ENCODE results near the gene LARGE2. TPM values are rescaled to one million over a fixed set of nuclear protein-coding genes. Genes with fewer than 3 reads are reported as not detected.
"Not testable (repeated sequence)": the region's sequence is repeated elsewhere in the genome, so short reads cannot be mapped to it uniquely, and the experiment has no call there.

LARGE2 gene
- total RNA-seq, 1 donor from 2014 or later = 0.40 TPM

GRCh38 chr11:45895553-45896259 lies 26.8 kb upstream of the LARGE2 start:
- DNase-seq (ENCODE audit: low read depth) = no peak

GRCh38 chr11:45896422-45896984 lies 26.0 kb upstream of the LARGE2 start:
- DNase-seq (ENCODE audit: low read depth) = no peak

DNA sequence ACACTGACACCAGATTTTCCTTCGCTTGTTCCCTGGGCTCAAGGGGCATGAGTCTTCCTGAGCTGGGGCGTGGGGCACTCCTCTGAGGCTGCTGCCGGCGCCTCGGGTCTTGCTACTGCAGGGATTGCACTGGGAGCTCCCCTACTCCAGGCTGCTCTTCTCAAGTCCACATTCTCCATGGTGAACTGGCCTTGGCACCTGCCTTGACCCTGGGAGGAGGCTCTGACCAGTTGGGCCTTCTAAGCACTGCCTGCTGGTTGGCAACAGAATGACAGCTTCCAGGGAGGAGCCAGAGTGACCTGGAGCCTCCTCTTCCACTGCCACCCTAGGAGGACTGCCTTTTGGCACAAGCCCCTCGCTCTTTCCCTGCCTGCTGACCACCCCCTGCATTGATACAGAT lies 24.9 kb upstream of the LARGE2 start:
- DNase-seq (ENCODE audit: low read depth) = no peak

DNA sequence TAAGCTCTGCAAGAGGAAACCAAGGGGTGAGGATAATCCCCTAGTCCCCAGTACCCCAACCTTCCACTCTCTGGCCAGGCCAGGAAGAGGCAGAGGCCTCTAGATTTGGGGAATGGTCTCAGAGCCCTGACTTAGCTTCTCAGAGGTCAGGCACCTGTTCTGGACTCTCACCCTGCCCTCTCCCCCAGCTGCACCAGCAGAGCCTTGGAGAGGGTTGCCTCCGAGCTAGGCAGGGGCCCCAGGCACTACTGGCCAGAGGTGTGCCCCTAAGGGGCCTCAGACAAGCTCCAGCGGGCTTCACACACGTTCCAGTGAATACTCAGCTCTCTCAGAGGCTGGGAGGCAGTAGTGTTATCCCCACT lies 23.4 kb upstream of the LARGE2 start:
- DNase-seq (ENCODE audit: low read depth) = no peak

DNA sequence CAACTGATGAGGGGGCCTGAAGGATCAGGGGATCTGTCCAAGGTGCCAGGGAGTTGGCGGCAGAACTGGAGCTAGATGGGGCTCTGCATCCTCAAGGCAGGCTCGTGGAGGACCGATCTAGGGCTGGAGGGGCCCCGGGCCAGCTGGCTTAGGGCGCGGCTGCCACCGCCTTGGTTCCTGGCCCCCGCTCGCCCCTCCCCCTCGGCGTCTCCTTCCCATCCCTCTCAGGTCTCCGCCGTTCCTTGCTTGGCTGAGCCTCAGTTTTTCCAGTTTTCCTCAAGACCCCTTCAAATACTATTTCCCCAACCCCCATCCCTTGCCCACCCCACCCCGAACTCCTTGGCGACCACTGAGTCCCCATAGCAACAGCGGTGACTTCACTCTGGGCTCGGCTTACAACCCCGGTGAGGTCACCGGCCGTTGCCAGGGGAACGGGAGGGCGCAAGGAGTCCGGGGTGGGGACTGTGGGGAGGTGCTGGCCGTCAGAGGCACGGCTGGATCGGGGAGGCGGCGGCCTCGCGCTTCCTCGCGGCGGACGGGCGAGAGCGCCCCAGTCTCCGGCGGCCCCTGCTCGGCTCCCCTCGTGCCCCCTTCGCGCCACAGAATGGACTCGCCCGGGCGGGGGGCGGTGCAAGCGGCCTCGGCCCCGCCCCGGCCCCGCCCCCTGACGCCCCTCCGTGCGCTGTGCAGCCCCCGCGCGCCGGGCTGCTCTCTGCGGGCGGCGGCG lies 22.8 kb upstream of the LARGE2 start:
- DNase-seq (ENCODE audit: low read depth) = peak; percentile 54

DNA sequence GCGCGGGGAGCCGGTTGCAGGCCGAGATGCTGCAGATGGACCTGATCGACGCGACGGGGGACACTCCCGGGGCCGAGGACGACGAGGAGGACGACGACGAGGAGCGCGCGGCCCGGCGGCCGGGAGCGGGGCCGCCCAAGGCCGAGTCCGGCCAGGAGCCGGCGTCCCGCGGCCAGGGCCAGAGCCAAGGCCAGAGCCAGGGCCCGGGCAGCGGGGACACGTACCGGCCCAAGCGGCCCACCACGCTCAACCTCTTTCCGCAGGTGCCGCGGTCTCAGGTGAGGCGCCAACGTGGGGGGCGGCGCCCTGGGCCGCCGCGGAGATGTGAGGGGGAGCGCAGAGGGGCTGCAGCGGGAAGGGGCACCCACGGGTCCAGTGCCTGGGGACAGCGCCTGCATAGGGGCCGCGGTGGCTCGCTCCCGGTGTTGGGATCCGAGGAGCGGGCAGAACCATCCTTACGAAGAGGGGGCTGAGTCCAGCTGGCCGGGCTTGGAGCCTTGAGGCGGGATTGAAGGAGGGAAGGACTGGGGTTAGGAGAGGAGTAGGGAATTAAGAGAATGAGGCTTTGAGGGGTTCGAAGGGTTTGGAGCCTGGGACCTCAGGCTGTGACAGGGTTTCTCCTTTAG lies 22.2 kb upstream of the LARGE2 start:
- not testable (repeated sequence) for DNase-seq (ENCODE audit: low read depth)

DNA sequence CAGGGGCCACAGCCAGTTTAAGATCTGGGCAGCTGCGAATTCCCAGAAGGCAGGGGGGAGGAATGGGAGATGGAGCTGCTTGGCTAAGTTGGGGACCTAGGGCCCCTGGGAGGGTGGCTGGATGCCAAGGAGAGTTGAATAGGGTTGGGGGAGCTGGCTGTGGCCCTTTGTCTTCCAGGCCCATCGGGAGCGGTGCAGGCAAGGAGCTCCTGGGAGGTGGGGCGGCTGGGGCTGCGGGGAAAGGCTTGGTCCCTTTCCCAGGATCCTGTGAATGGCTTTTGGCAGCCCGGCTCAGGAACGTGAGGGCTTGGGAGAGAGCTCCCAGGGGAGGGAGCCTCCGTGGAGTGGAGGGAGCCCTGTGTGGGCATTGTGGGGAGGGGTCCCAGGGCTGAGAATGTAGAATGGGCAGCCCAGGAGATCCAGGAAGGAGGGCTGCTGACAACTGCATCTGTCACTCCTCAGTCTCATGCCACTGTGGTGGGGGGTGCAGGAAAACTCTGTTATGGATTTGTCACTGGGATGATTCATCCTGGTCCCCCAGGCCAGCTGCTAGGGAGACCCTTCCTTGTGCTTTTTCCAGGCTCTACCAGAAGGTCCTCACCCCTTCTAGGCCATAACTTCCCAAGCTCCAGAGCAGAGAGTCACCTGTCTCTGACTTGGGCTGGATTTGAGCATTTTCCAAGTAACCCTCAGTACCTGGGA lies 21.4 kb upstream of the LARGE2 start:
- no peak for DNase-seq (ENCODE audit: low read depth)

DNA sequence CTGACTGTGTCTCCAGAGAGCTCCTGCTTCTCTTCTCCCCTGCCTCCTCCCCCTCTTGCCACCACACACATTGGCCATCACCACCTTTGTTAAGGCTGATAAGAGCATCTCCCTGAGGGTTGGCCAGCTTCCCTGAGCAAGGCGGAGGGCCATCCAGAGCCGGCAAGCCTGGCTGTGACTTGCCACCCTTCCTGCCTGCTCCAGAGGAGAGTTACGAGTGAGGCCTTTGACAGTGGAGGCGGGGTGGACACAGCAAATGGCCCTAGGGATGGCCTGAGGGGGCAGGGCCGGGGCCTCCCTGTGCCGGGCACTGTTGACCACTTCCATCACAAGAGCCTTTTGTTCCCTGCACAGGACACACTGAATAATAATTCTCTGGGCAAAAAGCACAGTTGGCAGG lies 20.8 kb upstream of the LARGE2 start:
- no peak for DNase-seq (ENCODE audit: low read depth)

GRCh38 chr11:45902452-45903380 lies 19.7 kb upstream of the LARGE2 start:
- no peak for DNase-seq (ENCODE audit: low read depth)

- no peak for DNase-seq (ENCODE audit: low read depth)
Observed at GRCh38 chr11:45904309-45904915, 18.0 kb upstream of the LARGE2 start.

- DNase-seq (ENCODE audit: low read depth) = no peak
Observed at GRCh38 chr11:45905095-45905494, 17.4 kb upstream of the LARGE2 start.

DNA sequence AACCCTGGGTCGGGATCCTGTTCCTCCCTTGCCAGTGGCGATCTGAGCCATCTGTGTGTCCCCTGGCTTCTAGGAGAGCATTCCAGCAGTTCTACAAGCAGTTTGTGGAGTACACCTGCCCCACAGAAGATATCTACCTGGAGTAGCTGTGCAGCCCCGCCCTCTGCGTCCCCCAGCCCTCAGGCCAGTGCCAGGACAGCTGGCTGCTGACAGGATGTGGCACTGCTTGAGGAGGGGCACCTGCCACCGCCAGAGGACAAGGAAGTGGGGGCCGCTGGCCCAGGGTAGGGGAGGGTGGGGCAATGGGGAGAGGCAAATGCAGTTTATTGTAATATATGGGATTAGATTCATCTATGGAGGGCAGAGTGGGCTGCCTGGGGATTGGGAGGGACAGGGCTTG lies 16.9 kb upstream of the LARGE2 start:
- DNase-seq (ENCODE audit: low read depth) = not testable (repeated sequence)

DNA sequence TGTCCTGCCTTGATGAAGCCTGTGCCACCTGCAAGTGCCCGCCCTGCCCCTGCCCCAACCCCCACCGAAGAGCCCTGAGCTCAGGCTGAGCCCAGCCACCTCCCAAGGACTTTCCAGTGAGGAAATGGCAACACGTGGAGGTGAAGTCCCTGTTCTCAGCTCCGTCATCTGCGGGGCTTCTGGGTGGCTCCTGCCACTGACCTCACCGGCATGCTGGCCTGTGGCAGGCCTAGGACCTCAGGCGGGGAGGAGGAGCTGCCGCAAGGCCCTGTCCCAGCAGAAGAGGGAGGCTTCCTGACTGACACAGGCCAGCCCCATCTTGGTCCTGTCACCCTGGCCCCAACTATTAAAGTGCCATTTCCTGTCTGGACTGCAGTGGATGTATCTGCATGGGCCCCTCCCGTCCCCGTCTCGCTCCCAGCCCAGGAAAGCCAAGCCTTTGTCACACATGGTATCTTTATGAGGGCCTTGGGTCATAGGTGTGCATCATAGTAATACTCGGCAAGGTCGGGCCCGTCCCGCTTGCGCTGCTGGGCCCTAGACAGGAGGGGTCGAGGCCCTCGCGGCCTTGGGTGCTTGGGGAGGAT lies 16.3 kb upstream of the LARGE2 start:
- DNase-seq (ENCODE audit: low read depth) = no peak

DNA sequence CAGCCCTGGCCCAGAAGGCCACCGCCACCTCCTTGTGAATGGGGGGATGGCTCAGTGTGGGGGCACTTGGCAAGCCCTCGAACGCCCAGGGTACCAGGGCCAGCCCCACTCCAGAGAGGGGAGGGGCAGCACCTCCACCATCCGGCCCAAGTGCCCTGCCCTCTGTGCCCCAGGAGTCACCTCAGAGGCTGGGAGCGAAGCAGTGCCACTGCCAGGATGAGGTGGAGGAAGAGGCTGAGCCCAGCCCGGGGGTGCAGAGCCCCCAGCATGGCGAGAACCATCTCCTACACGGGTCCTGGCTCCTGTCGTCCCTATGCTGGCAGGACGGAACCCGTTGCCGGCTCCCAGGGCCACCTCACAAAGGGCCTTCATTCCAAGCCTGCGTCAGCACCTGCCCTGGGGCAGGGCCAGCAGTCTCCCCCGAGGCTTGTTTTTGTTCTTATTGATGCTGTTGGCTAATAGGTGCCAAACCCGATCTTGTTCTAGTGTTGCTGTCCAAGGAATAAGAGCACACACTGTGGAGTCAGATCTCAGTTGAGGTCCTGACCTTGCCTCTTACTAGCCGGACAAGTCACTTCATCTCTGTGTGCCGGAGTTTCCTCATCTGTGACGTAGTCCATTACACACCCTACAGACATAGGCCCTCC lies 15.4 kb upstream of the LARGE2 start, which contains the start of gene FREY1:
Gene FREY1, minus strand, starts transcription at position 307 of the 647 bp plus-strand sequence. Its CDS starts 26 bp downstream, at position 281.
- DNase-seq (ENCODE audit: low read depth) = no peak

GRCh38 chr11:45907911-45908370 lies 14.5 kb upstream of the LARGE2 start:
- DNase-seq (ENCODE audit: low read depth) = no peak

GRCh38 chr11:45909594-45910475 lies 12.6 kb upstream of the LARGE2 start:
- DNase-seq (ENCODE audit: low read depth) = no peak

DNA sequence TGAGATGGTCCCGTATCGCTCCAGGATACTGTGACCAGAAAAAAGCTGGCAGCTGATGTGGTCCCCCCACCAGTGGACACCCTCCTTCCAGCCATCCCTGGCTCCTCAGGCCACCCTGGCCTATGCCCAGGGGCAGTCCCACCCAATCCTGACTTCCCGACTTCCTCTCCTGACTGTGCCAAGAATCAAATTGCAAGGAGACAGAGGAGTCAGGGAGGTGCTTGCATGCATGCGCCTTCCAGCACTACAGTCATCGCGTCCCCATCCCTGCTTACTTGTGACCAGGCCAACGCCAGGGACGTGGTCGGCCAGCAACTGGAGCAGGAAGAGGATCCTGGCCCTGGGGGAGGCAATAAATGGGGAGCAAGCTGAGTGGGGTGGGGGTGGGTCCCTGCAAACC lies 11.8 kb upstream of the LARGE2 start:
- no peak for DNase-seq (ENCODE audit: low read depth)

DNA sequence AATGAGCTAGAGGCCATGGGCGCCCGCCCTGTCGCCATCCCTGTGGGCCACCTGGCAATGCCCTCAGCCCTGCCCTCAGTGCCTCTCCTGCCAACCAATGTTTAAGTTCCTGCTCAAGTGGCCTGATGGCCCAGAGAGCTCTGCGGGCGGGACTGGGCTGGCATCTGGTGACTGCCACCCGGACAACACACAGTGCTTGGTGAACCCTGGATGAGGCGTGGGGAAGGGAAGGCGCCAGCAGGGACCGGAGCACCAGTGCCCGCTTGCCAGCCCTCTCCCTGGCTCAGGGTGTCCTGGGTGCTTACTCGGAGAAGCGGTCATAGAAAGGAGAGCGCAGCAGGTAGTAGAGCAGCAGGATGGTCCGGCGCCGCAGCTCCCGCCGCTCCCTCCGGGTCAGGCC lies 8.9 kb upstream of the LARGE2 start:
- no peak for DNase-seq (ENCODE audit: low read depth)
